K562 (cell line): ENCODE data around the gene KCNH8. TPM values are rescaled to one million over a fixed set of nuclear protein-coding genes. Genes with fewer than 3 reads are reported as not detected.

Source experiments
- ATAC-seq: fragments of 200-7000 bp; cut with Tn5 transposase; 3 replicates; pipeline ENCODE4 v1.9.1; 2020; ENCODE audit warnings: moderate library complexity
- BruUV-seq: library from RNA; stranded (reverse); fragments of 400-500 nt; replicated peaks from 2 replicates; lab custom pipeline; 2021; lab: Mats Ljungman, UMichigan
- CTCF ChIA-PET: fragments of 300-600 bp; formaldehyde crosslinking; extraction: SDS; loops from one replicate; lab custom pipeline; 2021; ENCODE audit warnings: low intra/inter-chr PET ratio; lab: Yijun Ruan, JAX
- POLR2A ChIA-PET: fragments of 300-600, 350-650 bp; sonication (Branson Sonifier 250); formaldehyde crosslinking; extraction: SDS; loops from one replicate; lab custom pipeline; 2021; ENCODE audit warnings: antibody characterized with exemption, inconsistent platforms; lab: Yijun Ruan, JAX
- DNase-seq, 4 experiments: peaks; one replicate each; pipeline versions ENCODE4 v3.0.0 to v3.0.0-alpha.2; 2011 to 2018; ENCODE audit warnings: low spot score in 3 of 4, mixed read lengths in 3 of 4; ENCODE audit errors: extremely low read depth in 1 of 4
- FAIRE-seq: peaks from 2 replicates; lab custom pipeline; 2011; peaks lifted over from hg19 to GRCh38; lab: Jason Lieb, UNC
- H2AFZ ChIP-seq: 2 replicates; pipeline ENCODE4 v1.6.0; 2011; ENCODE audit warnings: low read depth, low read length, control low read depth, inconsistent platforms
- H3K27ac ChIP-seq: fragments of 200-600 bp; 3 replicates; pipeline ENCODE4 v1.8.0; 2011; ENCODE audit warnings: low read depth, mild to moderate bottlenecking, control low read depth, inconsistent platforms, low read length, moderate library complexity, mixed read lengths; ENCODE audit errors: extremely low read depth
- H3K27me3 ChIP-seq, 2 experiments: fragments of 300-600 bp in 1 of 2; 2 replicates in 1 of 2; 3 replicates in 1 of 2; pipeline versions ENCODE4 v1.6.0 to v1.8.0; 2011; ENCODE audit warnings: inconsistent platforms in 2 of 2, low read length in 2 of 2, mild to moderate bottlenecking in 1 of 2, mixed read lengths in 1 of 2, moderate library complexity in 1 of 2; ENCODE audit not compliant: control insufficient read depth in 2 of 2, insufficient read depth in 2 of 2
- H3K36me3 ChIP-seq: fragments of 300-600 bp; 3 replicates; pipeline ENCODE4 v1.8.0; 2011; ENCODE audit warnings: mild to moderate bottlenecking, low read length, inconsistent platforms; ENCODE audit not compliant: control insufficient read depth, insufficient read depth
- H3K4me1 ChIP-seq, 2 experiments: fragments of 200-600 bp in 1 of 2; replicated peaks in 1 of 2; 2 replicates in 1 of 2; 3 replicates in 1 of 2; pipeline versions ENCODE4 v1.5.1 to v1.8.0; 2011; ENCODE audit warnings: inconsistent platforms in 2 of 2, low read length in 2 of 2, mild to moderate bottlenecking in 1 of 2, mixed read lengths in 1 of 2, moderate library complexity in 1 of 2; ENCODE audit not compliant: control insufficient read depth in 2 of 2, insufficient read depth in 2 of 2
- H3K4me2 ChIP-seq: 2 replicates; pipeline ENCODE4 v1.6.1; 2011; ENCODE audit warnings: low read length, control low read depth, inconsistent platforms, mixed read lengths; ENCODE audit not compliant: insufficient read depth
- H3K4me3 ChIP-seq: fragments of 200-600 bp; sonication (generic), shearing (Covaris generic); 2 replicates; pipeline ENCODE4 v1.5.1; 2016; ENCODE audit warnings: control low read depth, inconsistent platforms
- H3K79me2 ChIP-seq: fragments of 200-600 bp; 3 replicates; pipeline ENCODE4 v1.8.0; 2011; ENCODE audit warnings: low read length, inconsistent platforms; ENCODE audit not compliant: control insufficient read depth, insufficient read depth
- H3K9ac ChIP-seq, 2 experiments: 2 replicates each; pipeline versions ENCODE4 v1.6.0 to v1.6.1; 2011; ENCODE audit warnings: low read depth in 2 of 2, low read length in 2 of 2, control low read depth in 1 of 2, inconsistent platforms in 1 of 2, mild to moderate bottlenecking in 1 of 2, mixed read lengths in 1 of 2; ENCODE audit not compliant: insufficient read depth in 1 of 2
- H3K9me1 ChIP-seq: one replicate; pipeline ENCODE4 v1.6.0; 2011; ENCODE audit warnings: inconsistent platforms, mild to moderate bottlenecking, low read length, moderate library complexity; ENCODE audit not compliant: control insufficient read depth, insufficient read depth
- H3K9me3 ChIP-seq: replicated peaks from 2 replicates; pipeline ENCODE4 v1.5.1; 2011; ENCODE audit warnings: low read depth, low read length, inconsistent platforms; ENCODE audit not compliant: control insufficient read depth, insufficient read depth
- H4K20me1 ChIP-seq: replicated peaks from 2 replicates; pipeline ENCODE4 v1.6.1; 2011; ENCODE audit warnings: low read length, inconsistent platforms, mixed read lengths; ENCODE audit not compliant: control insufficient read depth, insufficient read depth
- FOXP1 ChIP-seq: sonication (generic); formaldehyde crosslinking; IDR thresholded peaks from 2 replicates; pipeline ENCODE4 v1.8.0; 2022; ENCODE audit warnings: mild to moderate bottlenecking, missing genetic modification reagents
- NCOA6 ChIP-seq: fragments of 450-650 bp; IDR thresholded peaks from 2 replicates; pipeline ENCODE4 v1.6.1; 2017; ENCODE audit warnings: mild to moderate bottlenecking
- YBX1 ChIP-seq: fragments of 450-650 bp; IDR thresholded peaks from 2 replicates; pipeline ENCODE4 v1.7.1; 2016; ENCODE audit warnings: mild to moderate bottlenecking
- WGBS: fragments of 100-300 bp; shearing (Covaris generic); methylation state at CpG from one replicate; pipeline ENCODE4 v1.1.6; 2016; ENCODE audit warnings: low coverage, mixed read lengths; ENCODE audit not compliant: insufficient coverage; ENCODE audit errors: missing lambda C conversion rate; 5-methylcytosine and 5-hydroxymethylcytosine counted together
- in situ Hi-C: fragments of 300-500 bp; cut with MboI; formaldehyde crosslinking; loops from 4 replicates; pipeline ENCODE4 v1.15.0; 2018; ENCODE audit warnings: inconsistent platforms, mixed read lengths
- intact Hi-C: fragments of 100-400 bp; cut with micrococcal nuclease; formaldehyde crosslinking; loops from 2 replicates; pipeline ENCODE4 v1.14.2; 2022
- polyA plus RNA-seq, 8 experiments: library from polyadenylated mRNA; depleted of rRNA in 4 of 8; stranded (reverse) in 5 of 8; unstranded in 3 of 8; fragments of >200 nt; fragmentation: Nextera tagmentation in 2 of 8; fragmentation: Illumina TruSeq in 1 of 8; extraction: Ambion mirVana in 2 of 8; extraction: Trizol in 1 of 8; gene quantifications; 2 replicates each; pipeline versions ENCODE4 v1.2.1 to v1.2.3, GENCODE V29; 2011 to 2014; ENCODE audit warnings: inconsistent platforms in 1 of 8, missing spikeins in 1 of 8
- total RNA-seq, 7 experiments: library from RNA; depleted of rRNA in 6 of 7; stranded (reverse); fragments of >200 nt in 6 of 7; fragmentation: Illumina TruSeq in 2 of 7; extraction: Trizol in 2 of 7; gene quantifications; 2 replicates each; pipeline versions ENCODE4 v1.2.1 to v1.2.3, GENCODE V29; 2011 to 2021; ENCODE audit warnings: low replicate concordance in 1 of 7
- TF ChIP-seq, protein P1 (sequence below): fragments of 250-450 bp; sonication (Bioruptor Pico); IDR thresholded peaks from 2 replicates; pipeline ENCODE4 v1.4.0; 2020

KCNH8 gene
- total and polyA plus RNA-seq, 9 of the 15 experiments (the other 6 are each of a cell fraction or from before 2014, with no cell fraction given) = 0.02 to 0.08 (median 0.04) TPM; not detected in 6

GRCh38 chr3:19248767-19249166 is 100.5 kb downstream of the KCNH8 start:
- Histone ChIP-seq H3K27me3 (no peaks in the 10 kb centered on the region), H3K4me3 (no peak overlapping the region), H3K27ac (no peak overlapping the region), H3K9me3 (no peaks in the 10 kb centered on the region), H3K4me1 (no peaks in the 10 kb centered on the region), H2AFZ (no peak overlapping the region), H3K9me1 (no peaks in the 10 kb centered on the region), H4K20me1 (no peaks in the 10 kb centered on the region), H3K36me3 (no peaks in the 10 kb centered on the region), H3K9ac (no peak overlapping the region), H3K79me2 (no peaks in the 10 kb centered on the region), H3K4me2 (no peak overlapping the region)
- CTCF ChIA-PET = no interaction called here
- BruUV-seq = no TSS peak
- in situ Hi-C loops (no loop called here), intact Hi-C loops (no loop called here)
- POLR2A ChIA-PET = no interaction called here
- 0% methylated on average over 1 of the region's 1 CpG for WGBS
- FAIRE-seq = no peak
- TF ChIP-seq YBX1 = no peak
- no peak for ATAC-seq
- no peak for DNase-seq

DNA sequence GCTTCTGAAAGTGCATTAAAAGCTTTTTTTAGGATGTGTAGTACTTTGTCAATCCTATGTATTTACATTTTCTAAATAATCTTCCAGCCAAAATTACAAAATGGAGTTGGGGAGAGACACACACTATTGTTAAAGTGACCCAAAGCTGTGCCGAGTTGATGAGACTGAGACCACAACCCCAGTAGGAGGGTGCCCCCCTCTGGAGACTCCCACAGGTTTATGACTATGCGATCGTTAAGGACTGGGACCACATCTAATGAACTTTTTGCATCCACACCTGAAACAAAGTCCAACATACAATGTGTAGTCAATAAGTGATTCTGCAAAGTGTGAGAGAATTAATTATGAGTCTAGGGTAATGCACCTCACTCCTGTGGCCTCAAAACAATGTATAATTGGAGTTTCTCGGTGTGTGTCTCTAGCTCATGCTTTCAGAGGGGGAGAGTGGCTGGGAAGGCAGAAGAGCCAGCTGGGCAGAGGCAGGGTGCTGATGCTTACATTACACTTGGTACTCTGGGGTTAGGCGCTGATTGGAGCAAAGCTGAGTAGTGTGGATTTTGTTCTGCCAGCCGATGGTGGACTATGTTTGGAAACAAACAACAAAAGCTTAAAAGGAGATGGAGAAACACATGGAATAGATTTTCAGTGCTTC is 102.8 kb downstream of the KCNH8 start:
- intact Hi-C loops (no loop called here), in situ Hi-C loops (no loop called here)
- Histone ChIP-seq H3K4me3 (no peak overlapping the region), H2AFZ (no peak overlapping the region), H3K4me2 (no peak overlapping the region), H3K4me1 (no peaks in the 10 kb centered on the region), H3K36me3 (no peaks in the 10 kb centered on the region), H3K27ac (no peak overlapping the region), H3K27me3 (no peaks in the 10 kb centered on the region), H3K79me2 (no peaks in the 10 kb centered on the region), H4K20me1 (no peaks in the 10 kb centered on the region), H3K9me1 (no peaks in the 10 kb centered on the region), H3K9ac (no peak overlapping the region), H3K9me3 (no peaks in the 10 kb centered on the region)
- DNase-seq (no peak), ATAC-seq (no peak), FAIRE-seq (no peak)
- CTCF ChIA-PET = no interaction called here
- 2% methylated on average over 6 of the region's 6 CpGs for WGBS
- BruUV-seq = no TSS peak
- POLR2A ChIA-PET = no interaction called here
- TF ChIP-seq FOXP1 (CRISPR knock-in tag) (no peak), NCOA6 (no peak)
- TF ChIP-seq, protein P1, sequence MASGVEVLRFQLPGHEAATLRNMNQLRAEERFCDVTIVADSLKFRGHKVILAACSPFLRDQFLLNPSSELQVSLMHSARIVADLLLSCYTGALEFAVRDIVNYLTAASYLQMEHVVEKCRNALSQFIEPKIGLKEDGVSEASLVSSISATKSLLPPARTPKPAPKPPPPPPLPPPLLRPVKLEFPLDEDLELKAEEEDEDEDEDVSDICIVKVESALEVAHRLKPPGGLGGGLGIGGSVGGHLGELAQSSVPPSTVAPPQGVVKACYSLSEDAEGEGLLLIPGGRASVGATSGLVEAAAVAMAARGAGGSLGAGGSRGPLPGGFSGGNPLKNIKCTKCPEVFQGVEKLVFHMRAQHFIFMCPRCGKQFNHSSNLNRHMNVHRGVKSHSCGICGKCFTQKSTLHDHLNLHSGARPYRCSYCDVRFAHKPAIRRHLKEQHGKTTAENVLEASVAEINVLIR = no peak
